ENCODE measurements around the gene SLC8A2.

DNA sequence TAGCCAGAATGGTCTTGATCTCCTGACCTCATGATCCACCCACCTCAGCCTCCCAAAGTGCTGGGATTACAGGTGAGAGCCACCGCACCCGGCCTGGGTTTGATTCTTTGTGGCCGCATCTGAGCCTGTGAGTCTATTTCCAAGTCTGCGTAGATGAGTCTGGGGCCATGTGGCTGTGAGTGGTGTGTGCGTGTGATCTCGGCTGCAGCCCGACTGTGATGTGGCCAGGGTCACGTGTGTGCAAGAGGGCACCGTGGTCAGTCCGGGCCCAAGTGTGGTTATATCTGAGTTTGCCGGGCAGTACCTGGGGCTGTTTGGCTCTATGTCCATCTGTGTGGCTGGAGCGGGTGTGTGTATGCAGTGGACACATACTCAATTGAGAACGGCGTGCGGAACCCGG is 57.8 kb downstream of the SLC8A2 start:
- TF ChIP-seq EP300 (IDR thresholded peaks at IDR 0.05) (no peak), POLR2A (IDR thresholded peaks at IDR 0.05) (no peak), CTCF (IDR thresholded peaks at IDR 0.05) (no peak)

Data from ovary (tissue), 3 donors.